ENCODE measurements around the gene PANK2. TPM values are rescaled to one million over a fixed set of nuclear protein-coding genes. Genes with fewer than 3 reads are reported as not detected.

PANK2 gene
- total RNA-seq, 1 donor from 2014 or later: 39.7 TPM

- Histone ChIP-seq H3K27ac (ENCODE audit: low read depth, low read length) (no peak overlapping the region), H3K9ac (ENCODE audit: low read depth in 1 of 3, low read length in 3 of 3) (no peak overlapping the region), H3K4me3 (ENCODE audit: low read length in 3 of 3) (no peak overlapping the region), H3K4me1 (ENCODE audit: control insufficient read depth in 3 of 3, insufficient read depth in 3 of 3, low read length in 3 of 3) (peaks cover 7 to 10% (median 9%) of the 10 kb centered on the region in 3 donors), H3K9me3 (ENCODE audit: control insufficient read depth in 3 of 3, low read length in 3 of 3) (no peaks in the 10 kb centered on the region), H3K27me3 (ENCODE audit: control insufficient read depth in 3 of 3, insufficient read depth in 3 of 3, low read length in 3 of 3) (no peaks in the 10 kb centered on the region), H3K36me3 (ENCODE audit: control insufficient read depth in 3 of 3, insufficient read depth in 3 of 3, low read length in 3 of 3) (peaks cover 14 to 26% (median 20%) of the 10 kb centered on the region in 3 donors)
Measured at GRCh38 chr20:3924304-3925112, 35.3 kb downstream of the PANK2 start.

- no peak overlapping the region for H3K9ac ChIP-seq (ENCODE audit: low read depth in 1 of 3, low read length in 3 of 3)
- H3K27ac ChIP-seq (ENCODE audit: low read depth, low read length): no peak overlapping the region
- peaks cover 14 to 24% (median 20%) of the 10 kb centered on the region in 3 donors for H3K36me3 ChIP-seq (ENCODE audit: control insufficient read depth in 3 of 3, insufficient read depth in 3 of 3, low read length in 3 of 3)
- H3K4me3 ChIP-seq (ENCODE audit: low read length in 3 of 3): no peak overlapping the region
- H3K4me1 ChIP-seq (ENCODE audit: control insufficient read depth in 3 of 3, insufficient read depth in 3 of 3, low read length in 3 of 3): peaks cover 7 to 10% (median 10%) of the 10 kb centered on the region in 3 donors
- no peaks in the 10 kb centered on the region for H3K9me3 ChIP-seq (ENCODE audit: control insufficient read depth in 3 of 3, low read length in 3 of 3)
- H3K27me3 ChIP-seq (ENCODE audit: control insufficient read depth in 3 of 3, insufficient read depth in 3 of 3, low read length in 3 of 3): no peaks in the 10 kb centered on the region
Measured at GRCh38 chr20:3925113-3925695, 36.0 kb downstream of the PANK2 start.

- H3K27ac ChIP-seq (ENCODE audit: low read depth, low read length): no peak overlapping the region
- no peak overlapping the region for H3K9ac ChIP-seq (ENCODE audit: low read depth in 1 of 3, low read length in 3 of 3)
- no peaks in the 10 kb centered on the region for H3K9me3 ChIP-seq (ENCODE audit: control insufficient read depth in 3 of 3, low read length in 3 of 3)
- H3K4me1 ChIP-seq (ENCODE audit: control insufficient read depth in 3 of 3, insufficient read depth in 3 of 3, low read length in 3 of 3): peaks cover 7 to 10% (median 10%) of the 10 kb centered on the region in 3 donors
- H3K36me3 ChIP-seq (ENCODE audit: control insufficient read depth in 3 of 3, insufficient read depth in 3 of 3, low read length in 3 of 3): peaks cover 14 to 23% (median 20%) of the 10 kb centered on the region in 3 donors
- H3K4me3 ChIP-seq (ENCODE audit: low read length in 3 of 3): no peak overlapping the region
- H3K27me3 ChIP-seq (ENCODE audit: control insufficient read depth in 3 of 3, insufficient read depth in 3 of 3, low read length in 3 of 3): no peaks in the 10 kb centered on the region
Measured at GRCh38 chr20:3925899-3926638, 36.9 kb downstream of the PANK2 start.

GRCh38 chr20:3927486-3928291, 38.5 kb downstream of the PANK2 start:
- H3K9me3 ChIP-seq (ENCODE audit: control insufficient read depth in 3 of 3, low read length in 3 of 3): no peaks in the 10 kb centered on the region
- no peak overlapping the region for H3K4me3 ChIP-seq (ENCODE audit: low read length in 3 of 3)
- H3K9ac ChIP-seq (ENCODE audit: low read depth in 1 of 3, low read length in 3 of 3): peak overlapping the region in 1 of 3 donors; percentile 45
- H3K36me3 ChIP-seq (ENCODE audit: control insufficient read depth in 3 of 3, insufficient read depth in 3 of 3, low read length in 3 of 3): peaks cover 8 to 18% (median 11%) of the 10 kb centered on the region in 3 donors
- peaks cover 18 to 23% (median 22%) of the 10 kb centered on the region in 3 donors for H3K4me1 ChIP-seq (ENCODE audit: control insufficient read depth in 3 of 3, insufficient read depth in 3 of 3, low read length in 3 of 3)
- H3K27ac ChIP-seq (ENCODE audit: low read depth, low read length): no peak overlapping the region
- no peaks in the 10 kb centered on the region for H3K27me3 ChIP-seq (ENCODE audit: control insufficient read depth in 3 of 3, insufficient read depth in 3 of 3, low read length in 3 of 3)

DNA sequence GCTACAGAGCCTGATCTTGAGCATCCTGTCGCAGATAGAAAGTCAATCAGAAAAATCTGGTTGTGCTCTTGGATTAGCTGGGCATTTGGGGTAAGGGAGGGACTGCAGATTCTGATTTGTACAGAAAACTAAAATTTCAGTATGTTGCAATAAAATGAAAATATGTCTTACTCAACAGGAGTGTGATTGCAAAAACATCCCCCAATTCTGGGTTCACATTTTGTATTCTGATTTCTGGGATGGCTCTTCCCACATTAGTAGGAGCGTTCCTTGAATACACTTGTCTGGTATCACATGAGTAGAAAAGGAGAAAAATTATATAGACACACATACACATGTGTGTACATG, 40.5 kb downstream of the PANK2 start:
- Histone ChIP-seq H3K9ac (ENCODE audit: low read depth in 1 of 3, low read length in 3 of 3) (no peak overlapping the region), H3K27ac (ENCODE audit: low read depth, low read length) (no peak overlapping the region), H3K9me3 (ENCODE audit: control insufficient read depth in 3 of 3, low read length in 3 of 3) (no peaks in the 10 kb centered on the region), H3K4me1 (ENCODE audit: control insufficient read depth in 3 of 3, insufficient read depth in 3 of 3, low read length in 3 of 3) (peaks cover 34 to 42% (median 35%) of the 10 kb centered on the region in 3 donors), H3K36me3 (ENCODE audit: control insufficient read depth in 3 of 3, insufficient read depth in 3 of 3, low read length in 3 of 3) (peaks cover 0 to 5% (median 4%) of the 10 kb centered on the region in 3 donors), H3K4me3 (ENCODE audit: low read length in 3 of 3) (no peak overlapping the region), H3K27me3 (ENCODE audit: control insufficient read depth in 3 of 3, insufficient read depth in 3 of 3, low read length in 3 of 3) (no peaks in the 10 kb centered on the region)

- no peak overlapping the region for H3K4me3 ChIP-seq (ENCODE audit: low read length in 3 of 3)
- H3K4me1 ChIP-seq (ENCODE audit: control insufficient read depth in 3 of 3, insufficient read depth in 3 of 3, low read length in 3 of 3): peaks cover 43 to 51% (median 44%) of the 10 kb centered on the region in 3 donors
- H3K9ac ChIP-seq (ENCODE audit: low read depth in 1 of 3, low read length in 3 of 3): peak overlapping the region in 1 of 3 donors; percentile 16
- no peaks in the 10 kb centered on the region for H3K27me3 ChIP-seq (ENCODE audit: control insufficient read depth in 3 of 3, insufficient read depth in 3 of 3, low read length in 3 of 3)
- no peaks in the 10 kb centered on the region for H3K36me3 ChIP-seq (ENCODE audit: control insufficient read depth in 3 of 3, insufficient read depth in 3 of 3, low read length in 3 of 3)
- H3K27ac ChIP-seq (ENCODE audit: low read depth, low read length): no peak overlapping the region
- H3K9me3 ChIP-seq (ENCODE audit: control insufficient read depth in 3 of 3, low read length in 3 of 3): no peaks in the 10 kb centered on the region
Measured at GRCh38 chr20:3930265-3931206, 41.3 kb downstream of the PANK2 start.

- Histone ChIP-seq H3K36me3 (ENCODE audit: control insufficient read depth in 3 of 3, insufficient read depth in 3 of 3, low read length in 3 of 3) (no peaks in the 10 kb centered on the region), H3K9me3 (ENCODE audit: control insufficient read depth in 3 of 3, low read length in 3 of 3) (no peaks in the 10 kb centered on the region), H3K27me3 (ENCODE audit: control insufficient read depth in 3 of 3, insufficient read depth in 3 of 3, low read length in 3 of 3) (no peaks in the 10 kb centered on the region), H3K9ac (ENCODE audit: low read depth in 1 of 3, low read length in 3 of 3) (no peak overlapping the region), H3K27ac (ENCODE audit: low read depth, low read length) (no peak overlapping the region), H3K4me3 (ENCODE audit: low read length in 3 of 3) (peak overlapping the region in 2 of 3 donors; percentile 41 to 66), H3K4me1 (ENCODE audit: control insufficient read depth in 3 of 3, insufficient read depth in 3 of 3, low read length in 3 of 3) (peaks cover 51 to 58% (median 54%) of the 10 kb centered on the region in 3 donors)
Measured at GRCh38 chr20:3931664-3932063, 42.5 kb downstream of the PANK2 start.

- peak overlapping the region; percentile 66 to 87 (median 77) for H3K4me3 ChIP-seq (ENCODE audit: low read length in 3 of 3)
- no peaks in the 10 kb centered on the region for H3K9me3 ChIP-seq (ENCODE audit: control insufficient read depth in 3 of 3, low read length in 3 of 3)
- H3K27ac ChIP-seq (ENCODE audit: low read depth, low read length): peak overlapping the region; percentile 32
- H3K4me1 ChIP-seq (ENCODE audit: control insufficient read depth in 3 of 3, insufficient read depth in 3 of 3, low read length in 3 of 3): peaks cover 51 to 58% (median 54%) of the 10 kb centered on the region in 3 donors
- no peaks in the 10 kb centered on the region for H3K27me3 ChIP-seq (ENCODE audit: control insufficient read depth in 3 of 3, insufficient read depth in 3 of 3, low read length in 3 of 3)
- peak overlapping the region; percentile 50 to 70 (median 64) for H3K9ac ChIP-seq (ENCODE audit: low read depth in 1 of 3, low read length in 3 of 3)
- H3K36me3 ChIP-seq (ENCODE audit: control insufficient read depth in 3 of 3, insufficient read depth in 3 of 3, low read length in 3 of 3): no peaks in the 10 kb centered on the region
Measured at GRCh38 chr20:3932277-3932676, 43.1 kb downstream of the PANK2 start.
